SW480 (cell line): ENCODE results near the gene KIF19.
"Not testable (repeated sequence)": the region's sequence is repeated elsewhere in the genome, so short reads cannot be mapped to it uniquely, and the experiment has no call there.

ENCODE experiments used
- DNase-seq: peaks from one replicate; pipeline ENCODE4 v3.0.0-alpha.2; 2016; ENCODE audit warnings: low spot score

The KIF19 gene

GRCh38 chr17:74389937-74390679 is 64.1 kb downstream of the KIF19 start:
- DNase-seq: no peak

GRCh38 chr17:74390680-74391653 is 64.9 kb downstream of the KIF19 start:
- DNase-seq: no peak

- no peak for DNase-seq
These were observed 65.7 kb downstream of the KIF19 start for GRCh38 chr17:74391771-74392170.

- DNase-seq: no peak
These were observed 66.8 kb downstream of the KIF19 start for GRCh38 chr17:74392848-74393247.

GRCh38 chr17:74393346-74393942 is 67.4 kb downstream of the KIF19 start:
- no peak for DNase-seq

GRCh38 chr17:74394275-74394950 is 68.4 kb downstream of the KIF19 start:
- DNase-seq: no peak

- no peak for DNase-seq
These were observed 69.0 kb downstream of the KIF19 start for GRCh38 chr17:74394977-74395376.

- DNase-seq: no peak
These were observed 70.5 kb downstream of the KIF19 start for GRCh38 chr17:74396567-74396966.

- DNase-seq: no peak
These were observed 76.0 kb downstream of the KIF19 start for GRCh38 chr17:74402048-74402447.

- DNase-seq: no peak
These were observed 77.6 kb downstream of the KIF19 start for GRCh38 chr17:74403512-74404137.

- no peak for DNase-seq
These were observed 78.2 kb downstream of the KIF19 start for GRCh38 chr17:74404218-74404617.

GRCh38 chr17:74404789-74405188 is 78.8 kb downstream of the KIF19 start:
- DNase-seq: no peak

GRCh38 chr17:74405311-74405710 is 79.3 kb downstream of the KIF19 start:
- not testable (repeated sequence) for DNase-seq
